ENCODE results near the gene THADA.

The THADA gene

DNA sequence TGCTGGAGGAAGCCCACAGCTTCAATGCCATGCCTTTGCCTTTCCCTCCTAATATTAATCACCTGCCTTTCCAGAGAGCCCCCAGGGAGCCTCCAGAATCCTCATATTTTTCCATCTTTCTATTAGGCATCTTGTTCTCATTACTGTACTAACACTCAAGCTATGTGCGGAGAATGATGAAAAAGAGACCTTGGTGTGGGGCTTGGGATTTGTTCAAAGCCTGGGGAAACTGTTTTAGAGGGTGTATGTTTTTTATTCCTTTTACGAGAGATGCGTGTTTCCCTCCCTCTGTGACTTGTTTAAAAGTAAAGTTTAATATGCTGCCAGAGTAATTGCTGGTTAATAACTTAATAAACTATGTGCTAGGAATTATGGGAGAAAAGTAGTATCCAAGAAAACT is 267.0 kb downstream of the THADA start:
- TF ChIP-seq, protein P1, sequence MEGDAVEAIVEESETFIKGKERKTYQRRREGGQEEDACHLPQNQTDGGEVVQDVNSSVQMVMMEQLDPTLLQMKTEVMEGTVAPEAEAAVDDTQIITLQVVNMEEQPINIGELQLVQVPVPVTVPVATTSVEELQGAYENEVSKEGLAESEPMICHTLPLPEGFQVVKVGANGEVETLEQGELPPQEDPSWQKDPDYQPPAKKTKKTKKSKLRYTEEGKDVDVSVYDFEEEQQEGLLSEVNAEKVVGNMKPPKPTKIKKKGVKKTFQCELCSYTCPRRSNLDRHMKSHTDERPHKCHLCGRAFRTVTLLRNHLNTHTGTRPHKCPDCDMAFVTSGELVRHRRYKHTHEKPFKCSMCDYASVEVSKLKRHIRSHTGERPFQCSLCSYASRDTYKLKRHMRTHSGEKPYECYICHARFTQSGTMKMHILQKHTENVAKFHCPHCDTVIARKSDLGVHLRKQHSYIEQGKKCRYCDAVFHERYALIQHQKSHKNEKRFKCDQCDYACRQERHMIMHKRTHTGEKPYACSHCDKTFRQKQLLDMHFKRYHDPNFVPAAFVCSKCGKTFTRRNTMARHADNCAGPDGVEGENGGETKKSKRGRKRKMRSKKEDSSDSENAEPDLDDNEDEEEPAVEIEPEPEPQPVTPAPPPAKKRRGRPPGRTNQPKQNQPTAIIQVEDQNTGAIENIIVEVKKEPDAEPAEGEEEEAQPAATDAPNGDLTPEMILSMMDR (conservative IDR thresholded peaks at IDR 0.05; ENCODE audit: low read depth, low read length) = no peak

DNA sequence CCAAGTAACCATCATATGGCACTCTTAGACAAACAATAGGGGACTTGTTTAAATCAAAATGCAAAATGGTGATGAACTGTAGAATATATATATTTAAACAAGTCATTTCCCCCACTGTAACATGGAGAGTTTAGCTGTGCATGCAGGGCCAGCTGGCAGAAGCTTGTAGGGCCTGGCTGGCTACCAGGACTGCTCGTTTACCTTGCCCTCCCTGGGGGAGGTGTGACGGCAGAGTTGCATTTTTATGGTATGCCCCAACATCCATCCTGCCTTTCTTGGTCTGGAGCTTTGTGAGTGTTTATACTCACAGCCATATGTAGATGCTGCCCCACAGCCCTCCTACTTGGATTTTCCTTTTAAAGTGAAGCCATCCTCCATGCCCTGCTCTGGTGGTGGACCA is 267.7 kb downstream of the THADA start:
- no peak for DNase-seq (ENCODE audit: low read depth)
- H3K4me3 ChIP-seq (ENCODE audit: low read length) = no peak overlapping the region
- TF ChIP-seq, protein P1 (conservative IDR thresholded peaks at IDR 0.05; ENCODE audit: low read depth, low read length) = no peak

More for the DNA sequence above, 267.0 kb downstream of the THADA start:
- H3K4me3 ChIP-seq (ENCODE audit: low read length) = no peak overlapping the region
- DNase-seq (ENCODE audit: low read depth) = no peak

DNA sequence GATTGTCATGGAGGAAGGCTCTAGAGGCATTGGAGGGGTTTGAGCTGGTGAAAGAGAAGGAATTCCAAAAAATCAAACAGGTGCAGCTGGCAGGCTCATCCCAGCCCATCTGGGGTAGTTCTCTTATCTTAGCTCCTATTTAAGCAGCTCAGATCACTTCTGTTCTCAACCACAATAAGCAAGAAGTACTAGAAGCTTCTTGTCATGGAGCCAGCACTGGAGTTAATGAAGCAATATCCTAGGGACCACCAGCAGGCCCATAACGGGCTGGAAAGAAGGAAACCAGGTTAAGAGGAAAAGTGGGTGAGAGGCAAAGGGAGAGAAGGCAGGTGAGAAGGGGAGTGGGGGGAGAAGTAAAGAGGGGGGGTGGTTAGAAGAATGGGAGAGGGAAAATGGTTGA is 268.7 kb downstream of the THADA start:
- no peak for DNase-seq (ENCODE audit: low read depth)
- TF ChIP-seq, protein P1 (conservative IDR thresholded peaks at IDR 0.05; ENCODE audit: low read depth, low read length) = no peak
- H3K4me3 ChIP-seq (ENCODE audit: low read length) = no peak overlapping the region

DNA sequence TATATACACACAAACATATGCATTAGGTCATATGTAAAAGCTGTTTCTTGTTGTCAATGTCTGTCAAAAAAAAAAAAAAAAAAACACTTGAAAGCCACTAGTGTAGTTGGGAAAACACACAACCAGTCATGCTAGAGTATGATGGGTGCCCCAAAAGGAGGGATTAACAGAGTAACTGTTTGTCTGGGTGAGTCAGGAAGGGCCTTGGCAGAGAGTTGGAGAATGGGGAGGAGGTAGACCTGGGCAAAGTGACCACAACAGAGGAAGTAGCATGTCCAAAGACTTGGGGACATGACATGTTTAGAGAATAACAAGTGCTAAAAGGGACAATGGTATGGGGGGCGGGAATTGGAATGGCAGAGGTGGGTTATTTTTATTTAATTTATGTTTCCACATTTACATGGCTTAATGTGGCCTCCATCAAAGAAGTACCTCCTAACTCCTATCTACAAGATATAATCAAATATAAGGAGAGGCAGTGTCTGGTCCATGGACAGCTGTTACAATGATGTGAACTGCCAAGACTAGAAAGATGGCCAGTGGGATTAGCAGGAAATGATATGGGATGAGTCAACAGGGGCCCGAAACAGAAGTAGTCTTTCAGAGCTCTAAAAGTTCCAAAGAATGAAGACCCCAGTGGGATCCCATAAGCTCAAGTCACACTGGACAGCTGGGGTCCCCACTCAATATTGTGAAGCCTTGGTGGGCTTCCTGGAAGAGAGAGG is 269.6 kb downstream of the THADA start:
- no peak overlapping the region for H3K4me3 ChIP-seq (ENCODE audit: low read length)
- no peak for DNase-seq (ENCODE audit: low read depth)
- TF ChIP-seq, protein P1 (conservative IDR thresholded peaks at IDR 0.05; ENCODE audit: low read depth, low read length) = no peak

DNA sequence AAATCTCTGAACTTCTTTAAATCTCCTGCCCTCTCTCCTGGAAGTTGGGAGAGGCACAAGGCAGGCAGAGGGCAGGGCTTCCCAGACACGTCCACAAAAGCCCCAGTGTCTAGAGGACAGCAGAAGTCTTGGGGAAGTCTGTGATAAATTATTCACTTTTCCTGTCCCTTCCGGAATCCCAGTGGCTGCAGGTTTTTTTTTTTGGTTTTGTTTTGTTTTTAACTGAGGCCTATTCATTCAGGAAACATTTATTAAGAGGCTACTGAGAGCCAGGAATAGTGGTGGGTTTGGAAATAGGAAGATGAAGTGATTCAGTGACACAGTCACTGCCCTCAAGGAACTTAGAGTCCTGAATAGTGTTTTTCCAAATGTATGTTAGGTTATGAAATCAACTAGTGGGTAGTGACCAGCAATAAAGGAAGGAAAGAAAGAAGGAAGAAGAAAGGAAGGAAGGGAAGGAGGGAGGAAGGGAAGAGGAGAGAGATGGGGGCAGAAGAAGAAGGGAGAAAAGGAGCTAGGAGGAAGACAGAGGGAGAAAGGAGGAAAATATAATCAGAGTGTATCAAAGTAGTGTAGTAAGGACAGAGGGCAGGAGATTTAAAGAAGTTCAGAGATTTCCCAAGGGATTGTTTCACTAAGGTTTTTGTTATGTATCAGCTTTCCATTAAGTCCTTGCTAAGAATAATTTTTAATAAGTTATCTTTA is 270.6 kb downstream of the THADA start:
- TF ChIP-seq, protein P1 (conservative IDR thresholded peaks at IDR 0.05; ENCODE audit: low read depth, low read length) = no peak
- no peak overlapping the region for H3K4me3 ChIP-seq (ENCODE audit: low read length)
- no peak for DNase-seq (ENCODE audit: low read depth)

DNA sequence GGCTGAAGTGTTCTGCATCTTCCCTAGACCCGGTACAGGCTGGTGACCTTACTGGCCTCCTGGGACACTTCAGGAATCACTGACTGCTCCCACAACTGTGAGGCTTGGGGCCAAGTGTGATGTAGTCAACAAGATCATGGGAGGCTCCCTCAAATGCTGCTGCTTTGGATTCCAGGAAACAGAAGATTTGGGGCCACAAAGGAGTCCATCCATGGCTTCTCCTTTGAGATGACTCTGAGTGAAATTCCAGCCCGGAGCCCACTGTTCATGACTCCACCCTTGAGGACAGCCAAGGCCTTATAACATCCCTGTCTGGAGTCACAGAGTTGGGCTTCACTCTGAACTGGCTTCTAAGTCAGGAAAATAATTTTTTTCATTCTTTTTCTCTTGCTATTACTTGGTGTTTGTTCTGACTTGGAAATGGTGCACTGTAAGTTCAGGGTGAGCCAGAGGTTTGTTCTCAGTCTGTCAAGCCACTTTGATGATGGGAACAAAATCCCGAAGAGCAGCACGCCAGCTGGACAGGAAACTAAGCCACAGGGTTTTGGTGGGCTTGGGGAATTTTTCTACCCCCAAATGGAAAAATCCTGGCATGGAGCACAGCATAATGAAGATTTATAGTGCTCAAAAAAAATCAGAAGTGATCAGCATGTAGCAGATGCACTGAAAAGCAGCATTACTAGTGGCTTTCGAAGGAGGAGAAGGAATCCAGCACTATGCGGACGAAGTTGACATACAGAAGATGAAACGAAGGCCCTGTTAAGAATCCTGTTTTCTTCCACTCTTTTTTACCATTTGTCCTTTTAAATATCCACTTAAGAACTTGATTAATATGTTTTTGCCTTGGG is 271.4 kb downstream of the THADA start:
- TF ChIP-seq, protein P1 (conservative IDR thresholded peaks at IDR 0.05; ENCODE audit: low read depth, low read length) = no peak
- no peak overlapping the region for H3K4me3 ChIP-seq (ENCODE audit: low read length)
- no peak for DNase-seq (ENCODE audit: low read depth)

Data from retinal pigment epithelial cell (primary cell).